WTC11 (cell line): ENCODE data around the gene BLM. TPM values are rescaled to one million over a fixed set of nuclear protein-coding genes. Genes with fewer than 3 reads are reported as not detected.

ENCODE experiments used
- ATAC-seq: fragments of 200-7000 bp; cut with Tn5 transposase; 2 replicates; pipeline ENCODE4 v1.10.0; 2021; ENCODE audit warnings: mild to moderate bottlenecking, moderate library complexity
- CTCF ChIA-PET: fragments of 300-600 bp; sonication (Branson Sonifier 250); formaldehyde crosslinking; loops from one replicate; lab custom pipeline; 2021; ENCODE audit warnings: antibody characterized with exemption; lab: Charles Lee
- POLR2A ChIA-PET: fragments of 350-600 bp; sonication (Branson Sonifier 250); formaldehyde crosslinking; loops from one replicate; lab custom pipeline; 2021; ENCODE audit warnings: antibody characterized with exemption; lab: Charles Lee
- DNase-seq: peaks from one replicate; pipeline ENCODE4 v3.0.0; 2021; ENCODE audit warnings: low spot score
- H3K27ac Mint-ChIP-seq: 2 replicates; pipeline ENCODE4 v1.8.0; 2021; ENCODE audit warnings: mixed read lengths
- H3K27me3 Mint-ChIP-seq: 2 replicates; pipeline ENCODE4 v1.8.0; 2021; ENCODE audit warnings: low read depth, mild to moderate bottlenecking, moderate library complexity, mixed read lengths
- H3K36me3 Mint-ChIP-seq: 2 replicates; pipeline ENCODE4 v1.8.0; 2021; ENCODE audit warnings: mixed read lengths
- H3K4me1 Mint-ChIP-seq: 2 replicates; pipeline ENCODE4 v1.8.0; 2022; ENCODE audit warnings: mixed read lengths
- H3K4me3 Mint-ChIP-seq: 2 replicates; pipeline ENCODE4 v1.8.0; 2021; ENCODE audit warnings: mild to moderate bottlenecking, moderate library complexity, mixed read lengths
- H3K9me3 Mint-ChIP-seq: 2 replicates; pipeline ENCODE4 v1.8.0; 2021; ENCODE audit warnings: mixed read lengths
- ATF3 ChIP-seq: sonication (generic); formaldehyde crosslinking; conservative IDR thresholded peaks from 2 replicates; pipeline ENCODE4 v1.8.1; 2022; ENCODE audit warnings: mild to moderate bottlenecking, missing genetic modification reagents
- CBFB ChIP-seq: sonication (generic); formaldehyde crosslinking; IDR thresholded peaks from 2 replicates; pipeline ENCODE4 v1.8.1; 2022; ENCODE audit warnings: mild to moderate bottlenecking, low read depth, missing genetic modification reagents
- CREB1 ChIP-seq: sonication (generic); formaldehyde crosslinking; IDR thresholded peaks from 2 replicates; pipeline ENCODE4 v1.8.0; 2023; ENCODE audit warnings: mild to moderate bottlenecking, missing genetic modification reagents
- CTCF ChIP-seq: fragments of 200-600 bp; IDR thresholded peaks from 2 replicates; pipeline ENCODE4 v1.8.0; 2022; ENCODE audit warnings: antibody characterized with exemption
- E2F5 ChIP-seq: sonication (generic); formaldehyde crosslinking; IDR thresholded peaks from 2 replicates; pipeline ENCODE4 v1.8.1; 2022; ENCODE audit warnings: mild to moderate bottlenecking, moderate library complexity, missing genetic modification reagents
- EMX1 ChIP-seq: fragments of 250-450 bp; sonication (Bioruptor Pico); IDR thresholded peaks from 2 replicates; pipeline ENCODE4 v1.8.0; 2021; ENCODE audit warnings: mild to moderate bottlenecking
- ESRRA ChIP-seq: sonication (generic); formaldehyde crosslinking; IDR thresholded peaks from 2 replicates; pipeline ENCODE4 v1.8.1; 2022; ENCODE audit warnings: mild to moderate bottlenecking, missing genetic modification reagents, borderline replicate concordance
- FOXP4 ChIP-seq: sonication (generic); formaldehyde crosslinking; IDR thresholded peaks from 2 replicates; pipeline ENCODE4 v1.8.0; 2022; ENCODE audit warnings: mild to moderate bottlenecking, missing genetic modification reagents
- GRHL2 ChIP-seq: fragments of 250-450 bp; sonication (Bioruptor Pico); IDR thresholded peaks from 2 replicates; pipeline ENCODE4 v1.8.0; 2022; ENCODE audit warnings: mild to moderate bottlenecking, moderate library complexity; ENCODE audit not compliant: insufficient replicate concordance, severe bottlenecking
- HMGA2 ChIP-seq: fragments of 250-450 bp; sonication (Bioruptor Pico); IDR thresholded peaks from 2 replicates; pipeline ENCODE4 v1.4.0; 2021; ENCODE audit warnings: mild to moderate bottlenecking, moderate library complexity
- MAX ChIP-seq: sonication (generic); formaldehyde crosslinking; IDR thresholded peaks from 2 replicates; pipeline ENCODE4 v1.8.0; 2022; ENCODE audit warnings: mild to moderate bottlenecking, missing genetic modification reagents
- NFE2L1 ChIP-seq: sonication (generic); formaldehyde crosslinking; IDR thresholded peaks from 2 replicates; pipeline ENCODE4 v1.8.1; 2023; ENCODE audit warnings: missing genetic modification reagents
- NFYB ChIP-seq: sonication (generic); formaldehyde crosslinking; conservative IDR thresholded peaks from 2 replicates; pipeline ENCODE4 v1.8.0; 2022; ENCODE audit warnings: low read depth, missing genetic modification reagents
- NR1H2 ChIP-seq: sonication (generic); formaldehyde crosslinking; IDR thresholded peaks from 2 replicates; pipeline ENCODE4 v1.9.0; 2021; ENCODE audit warnings: mild to moderate bottlenecking, moderate library complexity, missing genetic modification reagents
- RORB ChIP-seq: fragments of 250-450 bp; sonication (Bioruptor Pico); IDR thresholded peaks from 2 replicates; pipeline ENCODE4 v1.9.0; 2021; ENCODE audit warnings: mild to moderate bottlenecking
- SOX15 ChIP-seq: fragments of 250-450 bp; sonication (Bioruptor Pico); IDR thresholded peaks from 2 replicates; pipeline ENCODE4 v1.9.0; 2021; ENCODE audit warnings: mild to moderate bottlenecking
- TEAD4 ChIP-seq: sonication (generic); formaldehyde crosslinking; IDR thresholded peaks from 2 replicates; pipeline ENCODE4 v1.8.0; 2022; ENCODE audit warnings: mild to moderate bottlenecking, missing genetic modification reagents
- USF1 ChIP-seq: sonication (generic); formaldehyde crosslinking; IDR thresholded peaks from 2 replicates; pipeline ENCODE4 v1.8.0; 2022; ENCODE audit warnings: mild to moderate bottlenecking, missing genetic modification reagents
- USF2 ChIP-seq: sonication (generic); formaldehyde crosslinking; IDR thresholded peaks from 2 replicates; pipeline ENCODE4 v1.8.1; 2023; ENCODE audit warnings: mild to moderate bottlenecking, missing genetic modification reagents, moderate library complexity
- ZBTB43 ChIP-seq: sonication (generic); formaldehyde crosslinking; IDR thresholded peaks from 2 replicates; pipeline ENCODE4 v1.8.1; 2023; ENCODE audit warnings: mild to moderate bottlenecking, missing genetic modification reagents
- ZNF121 ChIP-seq: sonication (generic); formaldehyde crosslinking; IDR thresholded peaks from 2 replicates; pipeline ENCODE4 v1.8.0; 2023; ENCODE audit warnings: missing genetic modification reagents
- ZNF138 ChIP-seq: sonication (generic); formaldehyde crosslinking; conservative IDR thresholded peaks from 2 replicates; pipeline ENCODE4 v1.8.1; 2022; ENCODE audit warnings: mild to moderate bottlenecking, moderate library complexity, missing genetic modification reagents
- ZNF263 ChIP-seq: sonication (generic); formaldehyde crosslinking; IDR thresholded peaks from 2 replicates; pipeline ENCODE4 v1.8.1; 2022; ENCODE audit warnings: low read depth, mild to moderate bottlenecking, moderate library complexity, missing genetic modification reagents
- ZNF512 ChIP-seq: sonication (generic); formaldehyde crosslinking; IDR thresholded peaks from 2 replicates; pipeline ENCODE4 v1.8.1; 2022; ENCODE audit warnings: missing genetic modification reagents, borderline replicate concordance
- total RNA-seq: library from RNA; stranded (reverse); gene quantifications from 3 replicates; pipeline ENCODE4 v1.2.3, GENCODE V29; 2021

Gene BLM
- total RNA-seq, 1 experiment from 2014 or later: 40.5 TPM

GRCh38 chr15:90864507-90864906 is 147.4 kb downstream of the BLM start (continued):
- TF ChIP-seq ZNF263 (CRISPR knock-in tag) (no peak), ATF3 (CRISPR knock-in tag) (no peak), GRHL2 (CRISPR knock-in tag) (no peak), NR1H2 (CRISPR knock-in tag) (no peak), ZNF121 (CRISPR knock-in tag) (no peak), MAX (CRISPR knock-in tag) (no peak), ZNF138 (CRISPR knock-in tag) (no peak), CBFB (no peak), USF1 (CRISPR knock-in tag) (no peak)

GRCh38 chr15:90865702-90866101 is 148.6 kb downstream of the BLM start:
- CTCF ChIA-PET: no interaction called here
- no peak overlapping the region for H3K4me3 Mint-ChIP-seq
- no peak for DNase-seq
- no peaks in the 10 kb centered on the region for H3K36me3 Mint-ChIP-seq
- H3K4me1 Mint-ChIP-seq: peaks cover 33% of the 10 kb centered on the region
- H3K27me3 Mint-ChIP-seq: no peaks in the 10 kb centered on the region; the same call in 1 of the 2 replicates
- TF ChIP-seq USF1 (CRISPR knock-in tag) (no peak), CREB1 (no peak), ZBTB43 (CRISPR knock-in tag) (no peak), NFE2L1 (CRISPR knock-in tag) (no peak), USF2 (no peak), ZNF121 (CRISPR knock-in tag) (no peak), HMGA2 (no peak), FOXP4 (CRISPR knock-in tag) (no peak), NR1H2 (CRISPR knock-in tag) (no peak), ZNF512 (CRISPR knock-in tag) (no peak), CTCF (no peak), E2F5 (CRISPR knock-in tag) (no peak), SOX15 (CRISPR knock-in tag) (no peak), RORB (no peak), ESRRA (CRISPR knock-in tag) (no peak), NFYB (CRISPR knock-in tag) (no peak), TEAD4 (CRISPR knock-in tag) (no peak), EMX1 (CRISPR knock-in tag) (no peak)
- peak overlapping the region; percentile 8; the same call in 1 of the 2 replicates for H3K27ac Mint-ChIP-seq
- POLR2A ChIA-PET: no interaction called here
- no peaks in the 10 kb centered on the region for H3K9me3 Mint-ChIP-seq
- ATAC-seq: no peak
